GM21367 (cell line): ENCODE data around the gene LPO.
A peak's percentile ranks its signal among the peaks of the same experiment; 100 is the strongest.

Source experiments
- ATAC-seq: cut with Tn5 transposase; IDR thresholded peaks from one replicate; pipeline ENCODE4 v1.9.1; 2021; ENCODE audit not compliant: unreplicated experiment

The LPO gene

GRCh38 chr17:58228679-58229078 is 9.7 kb upstream of the LPO start:
- ATAC-seq = no peak

GRCh38 chr17:58229384-58229783 is 9.0 kb upstream of the LPO start:
- no peak for ATAC-seq

GRCh38 chr17:58229881-58230280 is 8.5 kb upstream of the LPO start:
- no peak for ATAC-seq

GRCh38 chr17:58231641-58232040 is 6.7 kb upstream of the LPO start:
- ATAC-seq = no peak

- ATAC-seq = peak; percentile 45
Measured at GRCh38 chr17:58232707-58233156, 5.7 kb upstream of the LPO start.

- ATAC-seq = no peak
Measured at GRCh38 chr17:58233543-58233942, 4.8 kb upstream of the LPO start.

GRCh38 chr17:58234512-58234911 is 3.9 kb upstream of the LPO start:
- ATAC-seq = no peak

- no peak for ATAC-seq
Measured at GRCh38 chr17:58235821-58236220, 2.6 kb upstream of the LPO start.

- ATAC-seq = no peak
Measured at GRCh38 chr17:58236394-58236793, 2.0 kb upstream of the LPO start.

GRCh38 chr17:58239987-58240386 is 1.6 kb downstream of the LPO start:
- no peak for ATAC-seq

GRCh38 chr17:58242171-58242784 is 3.9 kb downstream of the LPO start:
- no peak for ATAC-seq

GRCh38 chr17:58244963-58245362 is 6.6 kb downstream of the LPO start:
- ATAC-seq = no peak

- ATAC-seq = no peak
Measured at GRCh38 chr17:58245428-58246103, 7.2 kb downstream of the LPO start.

GRCh38 chr17:58246104-58246740 is 7.8 kb downstream of the LPO start:
- ATAC-seq = no peak

- no peak for ATAC-seq
Measured at GRCh38 chr17:58246781-58247180, 8.4 kb downstream of the LPO start.

GRCh38 chr17:58247511-58248363 is 9.4 kb downstream of the LPO start:
- no peak for ATAC-seq

- ATAC-seq = no peak
Measured at GRCh38 chr17:58248955-58249269, 10.5 kb downstream of the LPO start.

GRCh38 chr17:58249270-58250133 is 11.1 kb downstream of the LPO start:
- peak; percentile 58 for ATAC-seq

- ATAC-seq = no peak
Measured at GRCh38 chr17:58250344-58251011, 12.1 kb downstream of the LPO start.

- no peak for ATAC-seq
Measured at GRCh38 chr17:58252141-58252540, 13.8 kb downstream of the LPO start.
